ENCODE results near the gene ARRDC5. TPM values are rescaled to one million over a fixed set of nuclear protein-coding genes. Genes with fewer than 3 reads are reported as not detected.
"Not testable (repeated sequence)": the region's sequence is repeated elsewhere in the genome, so short reads cannot be mapped to it uniquely, and the experiment has no call there.

Gene ARRDC5
- total RNA-seq = under 1 TPM; 0.17 to 0.30 TPM
- polyA plus RNA-seq (ENCODE audit: insufficient read length in 2 of 2) = under 1 TPM in 1 of 2 donors, not detected in 1; 0.26 TPM
- long read RNA-seq, donor 1 = 0 reads
- long read RNA-seq, donor 2 = 0 reads
- long read RNA-seq, donor 3 = 0 reads
- long read RNA-seq, donor 4 = 0 reads

GRCh38 chr19:4902796-4903195, at the start of gene ARRDC5:
ARRDC5 (minus strand) TSS chr19:4902896; CDS start chr19:4902825, 71 bp downstream.
- WGBS (ENCODE audit: insufficient coverage) = 100% methylated on average over 1 of the region's 7 CpGs
- Histone ChIP-seq H3K27me3 (ENCODE audit: control insufficient read depth, insufficient read depth, low read length) (no peaks in the 10 kb centered on the region), H3K4me1 (ENCODE audit: control insufficient read depth, insufficient read depth, low read length) (no peaks in the 10 kb centered on the region), H3K27ac (ENCODE audit: low read depth, low read length) (no peak within 1 kb of the TSS), H3K4me3 (ENCODE audit: low read depth, low read length) (no peak within 1 kb of the TSS), H3K36me3 (ENCODE audit: control insufficient read depth, insufficient read depth, low read length) (no peaks in the 10 kb centered on the region), H3K9me3 (ENCODE audit: control insufficient read depth, insufficient read depth, low read length) (no peaks in the 10 kb centered on the region)
- DNase-seq (ENCODE audit: low read depth in 4 of 6, low spot score in 6 of 6) = no peak

- no peak for DNase-seq (ENCODE audit: low read depth in 4 of 6, low spot score in 6 of 6)
- Histone ChIP-seq H3K36me3 (ENCODE audit: control insufficient read depth, insufficient read depth, low read length) (peaks cover 62% of the 10 kb centered on the region), H3K27ac (ENCODE audit: low read depth, low read length) (no peak overlapping the region), H3K27me3 (ENCODE audit: control insufficient read depth, insufficient read depth, low read length) (no peaks in the 10 kb centered on the region), H3K9me3 (ENCODE audit: control insufficient read depth, insufficient read depth, low read length) (no peaks in the 10 kb centered on the region), H3K4me1 (ENCODE audit: control insufficient read depth, insufficient read depth, low read length) (no peaks in the 10 kb centered on the region), H3K4me3 (ENCODE audit: low read depth, low read length) (no peak overlapping the region)
- 89% methylated on average over 11 of the region's 11 CpGs for WGBS (ENCODE audit: insufficient coverage)
Observed at GRCh38 chr19:4951656-4952055, 49.0 kb upstream of the ARRDC5 start.

GRCh38 chr19:4950650-4951049, 48.0 kb upstream of the ARRDC5 start:
- not testable (repeated sequence) for H3K9me3 ChIP-seq (ENCODE audit: control insufficient read depth, insufficient read depth, low read length); H3K27me3 ChIP-seq (ENCODE audit: control insufficient read depth, insufficient read depth, low read length); H3K27ac ChIP-seq (ENCODE audit: low read depth, low read length); H3K4me1 ChIP-seq (ENCODE audit: control insufficient read depth, insufficient read depth, low read length); DNase-seq (ENCODE audit: low read depth in 4 of 6, low spot score in 6 of 6); H3K4me3 ChIP-seq (ENCODE audit: low read depth, low read length)
- WGBS (ENCODE audit: insufficient coverage) = 95% methylated on average over 14 of the region's 23 CpGs
- peaks cover 64% of the 10 kb centered on the region for H3K36me3 ChIP-seq (ENCODE audit: control insufficient read depth, insufficient read depth, low read length)

- H3K27ac ChIP-seq (ENCODE audit: low read depth, low read length); H3K4me1 ChIP-seq (ENCODE audit: control insufficient read depth, insufficient read depth, low read length); H3K9me3 ChIP-seq (ENCODE audit: control insufficient read depth, insufficient read depth, low read length); DNase-seq (ENCODE audit: low read depth in 4 of 6, low spot score in 6 of 6); H3K27me3 ChIP-seq (ENCODE audit: control insufficient read depth, insufficient read depth, low read length); H3K4me3 ChIP-seq (ENCODE audit: low read depth, low read length): not testable (repeated sequence)
- WGBS (ENCODE audit: insufficient coverage) = 97% methylated on average over 24 of the region's 35 CpGs
- H3K36me3 ChIP-seq (ENCODE audit: control insufficient read depth, insufficient read depth, low read length) = peaks cover 56% of the 10 kb centered on the region
Observed at GRCh38 chr19:4941638-4942169, 39.0 kb upstream of the ARRDC5 start.

- Histone ChIP-seq H3K9me3 (ENCODE audit: control insufficient read depth, insufficient read depth, low read length) (no peaks in the 10 kb centered on the region), H3K4me3 (ENCODE audit: low read depth, low read length) (no peak overlapping the region), H3K27me3 (ENCODE audit: control insufficient read depth, insufficient read depth, low read length) (no peaks in the 10 kb centered on the region), H3K27ac (ENCODE audit: low read depth, low read length) (no peak overlapping the region), H3K4me1 (ENCODE audit: control insufficient read depth, insufficient read depth, low read length) (no peaks in the 10 kb centered on the region), H3K36me3 (ENCODE audit: control insufficient read depth, insufficient read depth, low read length) (peaks cover 46% of the 10 kb centered on the region)
- WGBS (ENCODE audit: insufficient coverage) = 100% methylated on average over 1 of the region's 7 CpGs
- DNase-seq (ENCODE audit: low read depth in 4 of 6, low spot score in 6 of 6) = no peak
Observed at GRCh38 chr19:4939466-4939865, 36.8 kb upstream of the ARRDC5 start.

GRCh38 chr19:4938461-4938860, 35.8 kb upstream of the ARRDC5 start:
- H3K27ac ChIP-seq (ENCODE audit: low read depth, low read length); H3K27me3 ChIP-seq (ENCODE audit: control insufficient read depth, insufficient read depth, low read length); H3K4me1 ChIP-seq (ENCODE audit: control insufficient read depth, insufficient read depth, low read length); H3K4me3 ChIP-seq (ENCODE audit: low read depth, low read length); H3K9me3 ChIP-seq (ENCODE audit: control insufficient read depth, insufficient read depth, low read length); DNase-seq (ENCODE audit: low read depth in 4 of 6, low spot score in 6 of 6): not testable (repeated sequence)
- H3K36me3 ChIP-seq (ENCODE audit: control insufficient read depth, insufficient read depth, low read length) = peaks cover 39% of the 10 kb centered on the region
- WGBS (ENCODE audit: insufficient coverage) = 100% methylated on average over 1 of the region's 4 CpGs

GRCh38 chr19:4937060-4937459, 34.4 kb upstream of the ARRDC5 start:
- no peak for DNase-seq (ENCODE audit: low read depth in 4 of 6, low spot score in 6 of 6)
- no peak overlapping the region for H3K27ac ChIP-seq (ENCODE audit: low read depth, low read length)
- no peak overlapping the region for H3K4me3 ChIP-seq (ENCODE audit: low read depth, low read length)
- no peaks in the 10 kb centered on the region for H3K27me3 ChIP-seq (ENCODE audit: control insufficient read depth, insufficient read depth, low read length)
- H3K4me1 ChIP-seq (ENCODE audit: control insufficient read depth, insufficient read depth, low read length) = no peaks in the 10 kb centered on the region
- H3K9me3 ChIP-seq (ENCODE audit: control insufficient read depth, insufficient read depth, low read length) = no peaks in the 10 kb centered on the region
- H3K36me3 ChIP-seq (ENCODE audit: control insufficient read depth, insufficient read depth, low read length) = peaks cover 38% of the 10 kb centered on the region
- 100% methylated on average over 2 of the region's 7 CpGs for WGBS (ENCODE audit: insufficient coverage)

GRCh38 chr19:4935444-4935843, 32.7 kb upstream of the ARRDC5 start:
- H3K36me3 ChIP-seq (ENCODE audit: control insufficient read depth, insufficient read depth, low read length) = peaks cover 37% of the 10 kb centered on the region
- WGBS (ENCODE audit: insufficient coverage) = 100% methylated on average over 5 of the region's 8 CpGs
- no peaks in the 10 kb centered on the region for H3K9me3 ChIP-seq (ENCODE audit: control insufficient read depth, insufficient read depth, low read length)
- H3K4me1 ChIP-seq (ENCODE audit: control insufficient read depth, insufficient read depth, low read length) = no peaks in the 10 kb centered on the region
- no peak overlapping the region for H3K4me3 ChIP-seq (ENCODE audit: low read depth, low read length)
- H3K27me3 ChIP-seq (ENCODE audit: control insufficient read depth, insufficient read depth, low read length) = no peaks in the 10 kb centered on the region
- H3K27ac ChIP-seq (ENCODE audit: low read depth, low read length) = no peak overlapping the region
- no peak for DNase-seq (ENCODE audit: low read depth in 4 of 6, low spot score in 6 of 6)

GRCh38 chr19:4933528-4933927, 30.8 kb upstream of the ARRDC5 start:
- Histone ChIP-seq H3K36me3 (ENCODE audit: control insufficient read depth, insufficient read depth, low read length) (peaks cover 48% of the 10 kb centered on the region), H3K27me3 (ENCODE audit: control insufficient read depth, insufficient read depth, low read length) (no peaks in the 10 kb centered on the region), H3K27ac (ENCODE audit: low read depth, low read length) (no peak overlapping the region), H3K9me3 (ENCODE audit: control insufficient read depth, insufficient read depth, low read length) (no peaks in the 10 kb centered on the region), H3K4me3 (ENCODE audit: low read depth, low read length) (no peak overlapping the region), H3K4me1 (ENCODE audit: control insufficient read depth, insufficient read depth, low read length) (no peaks in the 10 kb centered on the region)
- WGBS (ENCODE audit: insufficient coverage) = 93% methylated on average over 3 of the region's 7 CpGs
- no peak for DNase-seq (ENCODE audit: low read depth in 4 of 6, low spot score in 6 of 6)

- no peaks in the 10 kb centered on the region for H3K4me1 ChIP-seq (ENCODE audit: control insufficient read depth, insufficient read depth, low read length)
- H3K9me3 ChIP-seq (ENCODE audit: control insufficient read depth, insufficient read depth, low read length) = no peaks in the 10 kb centered on the region
- H3K27ac ChIP-seq (ENCODE audit: low read depth, low read length) = no peak overlapping the region
- no peak overlapping the region for H3K4me3 ChIP-seq (ENCODE audit: low read depth, low read length)
- no peaks in the 10 kb centered on the region for H3K27me3 ChIP-seq (ENCODE audit: control insufficient read depth, insufficient read depth, low read length)
- no peak for DNase-seq (ENCODE audit: low read depth in 4 of 6, low spot score in 6 of 6)
- WGBS (ENCODE audit: insufficient coverage) = 96% methylated on average over 32 of the region's 32 CpGs
- H3K36me3 ChIP-seq (ENCODE audit: control insufficient read depth, insufficient read depth, low read length) = peaks cover 55% of the 10 kb centered on the region
Observed at GRCh38 chr19:4932711-4933110, 30.0 kb upstream of the ARRDC5 start.

Measured in spinal cord (tissue), 10 donors.